HG03558 (cell line): Measurements from ENCODE around the gene GAB3.

Experiments used
- ATAC-seq: cut with Tn5 transposase; IDR thresholded peaks from one replicate; pipeline ENCODE4 v1.9.1; 2021; ENCODE audit warnings: moderate number of reproducible peaks; ENCODE audit not compliant: unreplicated experiment; ENCODE audit errors: extremely low read depth

GAB3 gene

GRCh38 chrX:154751669-154752271 is 893 bp upstream of the GAB3 start:
- ATAC-seq: no peak

GRCh38 chrX:154751203-154751668 is 359 bp upstream of the GAB3 start:
- ATAC-seq: no peak

GRCh38 chrX:154749856-154750255 is 1.0 kb downstream of the GAB3 start:
- ATAC-seq: no peak

- no peak for ATAC-seq
These were observed 2.1 kb downstream of the GAB3 start for GRCh38 chrX:154748712-154749339.

DNA sequence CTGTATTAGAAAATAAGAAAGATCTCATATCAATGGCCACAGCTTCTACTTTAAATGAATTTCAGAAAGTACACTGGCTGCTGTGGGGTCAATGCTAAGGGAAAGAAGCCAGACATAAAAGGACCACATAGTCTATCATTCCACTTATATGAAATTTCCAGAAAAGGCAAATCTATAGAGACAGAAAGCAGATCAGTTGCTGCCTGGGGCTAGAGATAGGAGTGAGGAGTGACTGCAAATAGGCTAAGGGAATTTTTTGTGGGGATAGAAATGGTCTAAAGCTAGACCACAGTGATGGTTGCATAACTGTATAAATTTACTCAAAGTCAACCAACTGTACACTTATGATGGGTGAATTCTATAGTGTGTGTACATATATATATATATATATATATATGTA is 8.3 kb downstream of the GAB3 start:
- no peak for ATAC-seq

- ATAC-seq: no peak
These were observed 10.9 kb downstream of the GAB3 start for GRCh38 chrX:154739952-154740465.

- ATAC-seq: no peak
These were observed 12.7 kb downstream of the GAB3 start for GRCh38 chrX:154738011-154738738.

- no peak for ATAC-seq
These were observed 13.7 kb downstream of the GAB3 start for GRCh38 chrX:154737136-154737535.

- no peak for ATAC-seq
These were observed 15.0 kb downstream of the GAB3 start for GRCh38 chrX:154735695-154736393.

GRCh38 chrX:154734061-154734781 is 16.7 kb downstream of the GAB3 start:
- no peak for ATAC-seq

DNA sequence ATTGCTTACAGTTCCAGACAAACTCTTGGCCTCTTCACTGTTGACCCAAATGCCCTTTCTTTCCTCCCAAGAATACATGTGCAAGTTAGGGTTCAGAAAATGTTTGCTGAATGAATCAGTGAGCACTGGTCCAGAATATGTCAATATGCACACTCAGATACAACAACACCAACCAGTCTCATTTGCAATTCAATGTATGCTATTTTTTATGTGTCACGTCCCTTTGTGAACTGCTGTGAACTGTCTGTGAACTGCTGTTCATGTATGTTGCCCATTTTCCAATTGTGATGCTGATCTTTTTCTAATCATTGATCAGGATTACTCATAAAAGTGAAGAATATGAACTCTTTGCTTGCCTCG is 17.8 kb downstream of the GAB3 start:
- no peak for ATAC-seq

DNA sequence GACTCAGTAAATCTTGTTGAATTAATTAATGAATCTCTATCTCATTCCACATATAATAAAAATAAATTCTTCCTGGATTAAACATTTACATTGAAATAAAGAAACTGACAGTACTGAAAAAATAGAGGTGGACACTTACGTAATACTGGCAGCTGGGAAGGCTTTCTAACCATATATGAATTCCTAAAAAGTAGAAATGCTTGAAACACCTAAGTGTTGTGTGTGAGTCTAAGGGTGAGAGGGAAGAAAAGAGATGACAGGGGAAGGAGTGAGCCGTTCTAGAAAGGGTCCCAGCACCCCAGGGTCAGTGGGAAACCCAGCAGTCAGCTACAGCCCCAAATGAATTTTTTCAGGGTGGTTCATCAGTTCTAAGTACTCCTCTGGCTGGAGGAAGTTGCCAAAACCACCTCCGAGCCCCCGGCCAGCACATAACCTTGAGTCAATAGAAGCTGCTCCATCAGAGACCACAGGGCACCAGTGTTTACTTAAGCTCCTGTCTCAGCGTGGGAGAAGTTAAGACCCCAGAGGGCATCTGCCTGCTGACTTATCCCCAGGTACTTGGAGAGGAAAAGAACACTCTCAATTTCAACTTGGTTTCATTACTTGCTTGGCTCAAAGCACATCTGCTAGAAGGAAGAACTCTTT is 18.3 kb downstream of the GAB3 start:
- no peak for ATAC-seq

DNA sequence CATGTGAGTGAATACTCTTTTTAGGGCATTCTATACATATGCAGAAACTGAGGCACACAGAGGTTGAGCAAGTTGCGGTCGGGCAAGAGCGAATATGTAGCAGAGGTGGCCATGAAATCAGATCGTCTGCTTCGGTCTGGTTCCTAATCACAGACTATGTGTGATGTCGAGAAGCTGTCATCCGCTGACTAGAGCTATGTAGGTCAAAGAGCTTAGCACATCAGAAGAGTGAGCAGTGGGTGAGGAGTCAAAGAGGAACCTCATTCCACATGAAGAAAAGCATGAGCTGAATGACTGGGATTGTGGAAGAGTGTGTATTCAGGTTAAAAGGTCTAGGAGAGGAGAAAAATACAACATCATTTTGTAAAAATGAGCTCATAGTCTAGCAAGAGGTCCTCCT is 19.0 kb downstream of the GAB3 start:
- ATAC-seq: no peak

GRCh38 chrX:154731184-154731583 is 19.7 kb downstream of the GAB3 start:
- no peak for ATAC-seq

- no peak for ATAC-seq
These were observed 20.5 kb downstream of the GAB3 start for GRCh38 chrX:154730253-154730891.

- no peak for ATAC-seq
These were observed 21.4 kb downstream of the GAB3 start for GRCh38 chrX:154729439-154729838.

DNA sequence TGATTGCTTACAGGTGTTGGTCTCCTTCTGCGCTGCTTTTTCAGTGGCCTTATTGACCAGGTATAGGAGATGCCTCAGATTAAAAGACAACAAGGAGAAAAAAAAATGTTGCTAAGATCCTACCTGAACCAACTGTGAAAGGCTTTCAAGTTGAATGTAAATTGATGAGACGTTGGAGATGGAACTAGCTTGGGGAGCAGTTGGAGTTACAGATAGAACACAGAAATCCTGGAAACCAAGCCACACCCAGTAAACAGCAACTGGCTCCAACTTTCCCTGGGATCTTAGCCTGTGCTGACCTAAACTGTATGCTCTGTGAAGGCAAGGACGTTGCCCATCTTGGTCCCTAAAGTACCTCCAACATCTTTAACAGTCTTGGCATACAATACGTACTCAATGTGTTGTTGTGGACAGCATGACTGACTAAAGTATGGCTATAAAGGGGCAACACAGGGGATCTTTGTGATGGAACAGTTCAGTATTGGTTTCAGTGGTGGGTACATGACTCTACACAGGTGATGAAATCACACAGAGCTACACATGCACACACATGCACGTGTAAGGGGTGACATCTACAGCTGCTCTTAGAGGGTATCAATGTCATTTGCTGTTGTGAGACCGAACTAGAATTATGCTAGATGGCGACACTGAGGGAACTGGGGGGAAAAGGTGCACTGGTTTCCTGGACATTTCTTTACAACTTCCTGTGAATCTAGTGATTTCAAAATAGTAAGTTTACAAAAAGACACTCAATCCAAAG is 22.3 kb downstream of the GAB3 start:
- no peak for ATAC-seq

DNA sequence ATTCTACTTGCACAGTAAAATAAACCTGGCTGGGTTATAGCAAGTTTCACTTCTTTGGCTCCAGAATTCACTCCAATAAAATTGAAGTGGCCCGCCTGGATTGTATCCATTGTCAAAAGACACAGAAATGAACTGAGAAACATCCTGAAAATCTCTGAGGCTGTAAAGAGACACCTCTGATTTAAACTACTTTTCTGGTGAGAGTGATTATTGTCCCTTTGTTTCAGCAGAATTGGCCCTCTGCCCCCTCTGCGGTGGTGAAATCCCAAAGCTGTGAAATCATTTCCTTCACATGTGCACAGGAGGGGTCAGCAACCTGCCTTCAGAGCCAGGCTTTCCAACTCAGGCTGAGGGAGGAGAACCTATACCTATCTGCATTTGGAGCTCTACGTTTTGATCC is 23.0 kb downstream of the GAB3 start:
- no peak for ATAC-seq

- no peak for ATAC-seq
These were observed 23.5 kb downstream of the GAB3 start for GRCh38 chrX:154727418-154727817.
